GM19328 (cell line): Measurements from ENCODE around the gene IGSF9B.
"Not testable (repeated sequence)": the region's sequence is repeated elsewhere in the genome, so short reads cannot be mapped to it uniquely, and the experiment has no call there.

Experiments used
- ATAC-seq: cut with Tn5 transposase; IDR thresholded peaks from one replicate; pipeline ENCODE4 v1.9.1; 2021; ENCODE audit warnings: mild to moderate bottlenecking, moderate library complexity; ENCODE audit not compliant: unreplicated experiment

The IGSF9B gene

GRCh38 chr11:133956650-133957633 is at the start of gene IGSF9B:
Gene IGSF9B (minus strand): TSS chr11:133956968. CDS start chr11:133956754, 214 bp downstream.
- peak; percentile 98 for ATAC-seq

GRCh38 chr11:134004496-134005172 is 47.9 kb upstream of the IGSF9B start:
- no peak for ATAC-seq

- ATAC-seq, result no peak
Measured at GRCh38 chr11:134003792-134004495, 47.2 kb upstream of the IGSF9B start.

GRCh38 chr11:134002819-134003218 is 46.1 kb upstream of the IGSF9B start:
- not testable (repeated sequence) for ATAC-seq

- ATAC-seq, result not testable (repeated sequence)
Measured at GRCh38 chr11:134002338-134002737, 45.6 kb upstream of the IGSF9B start.

- ATAC-seq, result no peak
Measured at GRCh38 chr11:134001596-134001995, 44.8 kb upstream of the IGSF9B start.

- ATAC-seq, result no peak
Measured at GRCh38 chr11:134001088-134001487, 44.3 kb upstream of the IGSF9B start.

GRCh38 chr11:133999355-133999754 is 42.6 kb upstream of the IGSF9B start:
- no peak for ATAC-seq

- no peak for ATAC-seq
Measured at GRCh38 chr11:133997554-133997953, 40.8 kb upstream of the IGSF9B start.

- no peak for ATAC-seq
Measured at GRCh38 chr11:133996671-133997070, 39.9 kb upstream of the IGSF9B start.

- no peak for ATAC-seq
Measured at GRCh38 chr11:133995066-133995465, 38.3 kb upstream of the IGSF9B start.

- no peak for ATAC-seq
Measured at GRCh38 chr11:133993921-133994320, 37.2 kb upstream of the IGSF9B start.

GRCh38 chr11:133993107-133993506 is 36.3 kb upstream of the IGSF9B start:
- no peak for ATAC-seq

GRCh38 chr11:133992121-133992520 is 35.4 kb upstream of the IGSF9B start:
- ATAC-seq, result no peak

- ATAC-seq, result no peak
Measured at GRCh38 chr11:133991101-133991500, 34.3 kb upstream of the IGSF9B start.

- ATAC-seq, result no peak
Measured at GRCh38 chr11:133990501-133990900, 33.7 kb upstream of the IGSF9B start.

- no peak for ATAC-seq
Measured at GRCh38 chr11:133988686-133989410, 32.1 kb upstream of the IGSF9B start.

GRCh38 chr11:133987171-133987570 is 30.4 kb upstream of the IGSF9B start:
- no peak for ATAC-seq

GRCh38 chr11:133985981-133986944 is 29.5 kb upstream of the IGSF9B start:
- ATAC-seq, result no peak
